Epidermal melanocyte (primary cell): ENCODE results near the gene SLC16A6.
"Not testable (repeated sequence)": the region's sequence is repeated elsewhere in the genome, so short reads cannot be mapped to it uniquely, and the experiment has no call there.

Experiments used
- DNase-seq: peaks from one replicate; pipeline ENCODE4 v3.0.0; 2011; ENCODE audit warnings: low spot score; ENCODE audit not compliant: insufficient read length

The SLC16A6 gene

GRCh38 chr17:68248891-68249290 is 42.0 kb downstream of the SLC16A6 start:
- no peak for DNase-seq

GRCh38 chr17:68248199-68248825 is 42.6 kb downstream of the SLC16A6 start:
- peak; percentile 51 for DNase-seq

DNA sequence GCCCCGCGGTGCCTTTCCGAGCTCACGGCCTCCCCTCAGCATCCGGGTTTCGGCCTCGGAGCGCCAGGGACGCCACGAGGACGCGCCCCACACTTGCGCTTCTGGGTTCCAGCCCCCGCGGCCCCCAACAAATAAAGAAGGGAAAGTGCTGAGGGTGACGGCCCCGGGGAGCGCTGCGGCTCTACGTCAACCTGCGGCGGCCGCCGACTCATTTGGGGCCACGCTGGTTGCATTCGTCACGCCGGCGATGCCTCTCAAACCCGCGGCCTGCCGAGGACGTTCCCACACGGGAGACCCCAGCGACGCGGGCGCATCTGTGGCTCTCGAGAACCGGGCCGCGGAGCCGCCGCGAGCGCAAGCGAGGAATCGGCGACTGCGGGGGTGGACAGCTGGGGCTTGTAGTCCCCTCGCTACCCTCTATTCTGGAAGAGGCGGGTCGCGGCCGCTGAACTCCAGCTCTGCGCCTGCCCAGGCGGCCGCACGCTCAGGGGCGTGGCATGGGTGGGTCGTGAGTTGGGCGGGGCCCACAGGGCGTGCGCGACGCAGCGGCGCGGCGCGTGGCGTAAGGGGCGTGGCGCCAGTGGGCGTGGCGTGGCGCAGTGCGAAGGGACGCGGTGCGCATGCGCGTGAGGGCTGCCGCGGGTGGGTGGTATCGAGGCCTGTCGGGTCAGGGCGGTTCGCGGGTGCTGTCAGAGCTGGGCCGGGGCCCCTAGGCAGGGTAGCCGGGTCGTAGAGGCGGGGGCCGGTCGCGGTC is 43.3 kb downstream of the SLC16A6 start, which contains the start of gene AMZ2:
AMZ2 (plus strand) TSS at position 599 of the 754 bp plus-strand sequence. CDS start 2,145 bp downstream, outside the sequence.
- peak; percentile 71 for DNase-seq

DNA sequence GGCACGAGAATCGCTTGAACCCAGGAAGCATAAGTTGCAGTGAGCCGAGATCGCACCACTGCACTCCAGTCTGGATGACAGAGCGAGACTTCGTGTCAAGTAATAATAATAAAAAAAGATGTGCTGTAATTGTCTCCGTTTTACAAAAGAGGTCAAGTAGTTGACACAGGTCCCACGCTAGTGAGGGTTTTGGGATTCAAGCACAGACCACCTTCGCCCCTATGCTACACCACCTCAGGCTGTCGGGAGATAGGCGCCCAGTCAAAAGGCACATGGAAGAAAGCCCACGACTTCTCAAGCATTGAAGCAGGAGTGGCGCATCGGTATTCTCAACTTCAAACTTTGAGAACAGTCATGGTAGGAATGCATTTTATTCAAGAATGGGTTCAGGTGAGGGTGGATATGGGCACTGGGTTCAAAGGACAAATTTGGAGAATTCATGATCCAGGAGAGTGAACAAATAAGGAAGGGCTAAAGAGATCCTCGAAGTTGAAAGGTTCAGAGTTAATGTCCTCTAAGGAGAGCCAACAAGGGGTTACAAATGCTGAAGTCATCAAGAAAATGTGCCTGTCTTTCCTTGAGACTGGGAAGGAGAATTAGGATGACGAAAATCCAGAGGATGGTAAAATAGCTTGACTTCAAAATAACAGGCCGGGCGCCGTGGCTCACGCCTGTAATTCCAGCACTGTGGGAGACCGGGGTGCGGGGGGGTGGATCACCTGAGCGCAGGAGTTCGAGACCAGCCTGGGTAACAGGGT is 44.5 kb downstream of the SLC16A6 start:
- no peak for DNase-seq

GRCh38 chr17:68239632-68240366 is 51.1 kb downstream of the SLC16A6 start:
- no peak for DNase-seq

DNA sequence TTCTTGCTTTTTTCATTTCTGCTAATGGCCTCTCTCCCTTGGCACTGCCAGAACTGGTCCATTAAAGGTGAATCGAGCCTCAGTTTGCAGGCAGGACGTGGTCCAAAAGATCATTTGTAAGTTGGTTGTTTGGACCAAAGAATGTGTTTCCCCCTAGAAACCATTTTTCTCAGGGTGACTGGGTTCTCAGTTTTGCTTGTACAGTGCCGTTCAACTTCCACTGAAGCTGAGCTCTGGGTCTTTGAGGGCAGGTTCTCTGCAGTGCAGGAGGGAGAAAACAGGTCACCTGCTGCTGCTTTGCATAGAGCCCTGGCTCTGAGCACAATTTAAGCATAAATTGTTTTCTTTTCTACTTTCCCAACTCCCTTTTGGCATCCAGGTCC is 52.1 kb downstream of the SLC16A6 start:
- no peak for DNase-seq

DNA sequence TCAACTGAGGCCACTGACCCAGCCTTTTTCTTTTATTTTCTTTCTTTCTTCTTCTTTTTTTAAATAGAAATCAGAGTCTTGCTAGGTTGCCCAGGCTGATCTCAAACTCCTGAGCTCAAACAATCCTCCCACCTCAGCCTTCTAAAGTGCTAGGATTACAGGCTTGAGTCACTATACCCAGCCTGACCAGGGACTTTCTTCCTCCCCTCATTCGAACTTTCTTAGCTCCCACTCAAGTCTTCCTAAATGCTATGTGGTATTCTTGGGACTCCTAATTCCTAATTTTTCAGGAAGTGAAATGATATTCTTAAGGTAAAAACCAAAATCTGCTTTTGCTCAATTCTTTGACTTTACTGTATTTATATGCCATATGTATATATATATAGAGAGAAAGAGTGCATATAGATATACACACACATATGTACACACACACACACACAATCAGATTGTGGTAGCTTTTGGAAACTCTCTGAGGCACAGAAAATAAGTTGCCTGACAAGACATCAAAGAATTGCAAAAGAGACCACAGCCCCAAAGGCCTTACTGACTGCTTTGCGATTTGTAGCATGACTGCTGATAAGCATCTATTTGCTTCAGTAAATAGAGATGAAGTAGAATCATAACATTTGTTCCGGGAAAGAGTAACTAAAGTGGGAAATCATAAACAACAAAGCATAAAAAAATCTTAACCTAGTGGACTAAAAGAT is 52.6 kb downstream of the SLC16A6 start:
- DNase-seq = no peak

DNA sequence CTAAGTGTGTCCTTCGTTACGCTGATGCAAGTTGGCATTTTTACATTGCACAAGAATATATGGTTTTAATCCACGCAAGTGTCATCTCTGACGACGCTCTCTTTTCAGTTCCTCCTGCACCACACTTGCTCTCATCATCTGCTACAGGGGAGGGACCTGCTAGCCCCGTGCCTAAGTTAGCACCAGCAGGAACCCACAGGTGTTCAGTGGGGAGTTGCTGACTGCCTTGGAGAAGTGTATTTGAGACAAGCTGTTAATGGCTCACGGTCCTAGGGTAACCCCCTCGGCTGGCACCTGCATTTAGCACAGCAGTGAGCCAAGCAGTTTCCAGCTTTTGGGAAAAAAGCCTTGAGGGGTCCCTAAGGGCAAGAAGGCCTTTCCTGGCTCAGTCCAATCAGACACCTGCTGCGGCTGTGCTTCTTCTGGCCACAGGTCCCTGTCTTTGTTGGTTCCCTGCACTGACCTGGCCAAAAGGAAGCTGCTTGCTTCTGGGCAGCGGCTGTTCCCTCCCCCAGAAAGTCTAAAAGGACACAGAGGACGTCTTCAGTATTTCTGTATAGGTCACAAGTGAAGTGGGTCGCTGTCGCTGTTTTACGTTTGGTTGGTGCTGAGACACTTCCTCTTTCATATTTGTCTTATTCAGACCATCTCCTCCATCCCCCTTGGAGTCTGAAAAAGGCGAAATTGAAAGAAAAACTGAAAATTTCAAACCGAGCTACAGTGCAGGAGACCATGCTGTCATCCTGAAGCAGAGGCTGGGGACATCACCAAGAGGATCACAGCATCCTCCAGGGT is 53.4 kb downstream of the SLC16A6 start:
- not testable (repeated sequence) for DNase-seq

GRCh38 chr17:68235336-68235791 is 55.6 kb downstream of the SLC16A6 start:
- DNase-seq = not testable (repeated sequence)

DNA sequence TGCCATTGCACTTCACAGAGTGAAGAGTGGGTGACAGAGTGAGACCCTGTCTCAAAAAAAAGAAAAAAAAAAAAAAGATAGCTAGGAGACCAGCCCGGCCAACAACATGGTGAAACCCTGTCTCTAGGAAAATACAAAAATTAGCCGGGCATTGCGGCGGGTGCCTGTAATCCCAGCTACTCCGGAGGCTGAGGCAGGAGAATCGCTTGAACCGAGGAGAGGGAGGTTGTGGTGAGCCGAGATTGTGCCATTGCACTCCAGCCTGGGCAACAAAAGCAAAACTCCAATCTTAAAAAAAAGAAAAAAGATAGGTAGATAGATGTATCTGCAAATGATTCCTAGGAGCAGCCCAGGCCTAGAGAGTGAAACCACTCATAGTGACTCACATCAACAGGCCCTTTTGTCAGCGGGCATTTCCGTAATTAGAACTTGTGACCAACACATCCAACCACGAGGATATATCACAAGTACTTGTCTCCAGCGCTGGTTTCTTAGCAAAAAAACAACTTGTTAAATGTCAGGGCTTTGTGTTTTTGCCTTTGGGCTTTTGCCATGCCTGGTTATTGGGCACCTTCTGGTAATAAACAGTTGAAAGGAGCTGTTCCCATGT is 56.1 kb downstream of the SLC16A6 start:
- DNase-seq = peak; percentile 71

DNA sequence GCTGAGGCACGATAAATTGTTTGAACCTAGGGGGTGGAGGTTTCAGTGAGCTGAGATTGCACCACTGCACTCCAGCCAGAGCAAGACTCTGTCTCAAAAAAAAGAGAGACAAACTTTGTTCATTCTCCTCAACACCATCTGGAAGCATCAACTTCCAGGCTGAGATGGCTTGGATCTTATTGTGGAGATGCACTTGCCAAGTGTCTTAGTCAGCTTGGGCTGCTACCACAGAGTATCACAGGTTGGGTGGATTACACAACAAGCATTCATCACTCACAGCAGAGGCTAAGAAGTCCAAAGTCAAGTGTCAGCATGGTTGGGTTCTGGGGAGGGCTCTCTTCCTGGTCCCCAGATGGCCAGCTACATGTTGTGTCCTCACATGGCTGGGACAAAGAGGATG is 58.2 kb downstream of the SLC16A6 start:
- DNase-seq = not testable (repeated sequence)

DNA sequence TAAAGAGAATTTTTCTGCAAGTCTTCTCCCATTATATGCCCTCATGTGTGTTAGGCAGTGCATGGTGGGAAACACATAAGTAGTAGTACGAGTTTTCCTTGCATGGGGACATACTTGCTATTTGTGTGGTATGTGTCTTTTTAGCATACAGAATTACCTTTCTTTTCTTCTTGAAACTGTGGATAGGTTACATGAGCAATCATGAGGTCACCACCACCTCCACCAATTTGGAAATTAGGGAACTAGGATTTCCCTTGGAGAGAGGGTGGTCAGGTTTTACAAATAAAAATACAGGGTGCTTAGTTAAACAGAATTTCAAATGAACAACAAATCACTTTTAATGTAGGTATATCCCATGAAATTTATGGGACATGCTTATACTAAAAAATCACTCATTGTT is 59.4 kb downstream of the SLC16A6 start:
- no peak for DNase-seq

GRCh38 chr17:68231131-68231530 is 59.8 kb downstream of the SLC16A6 start:
- DNase-seq = not testable (repeated sequence)

DNA sequence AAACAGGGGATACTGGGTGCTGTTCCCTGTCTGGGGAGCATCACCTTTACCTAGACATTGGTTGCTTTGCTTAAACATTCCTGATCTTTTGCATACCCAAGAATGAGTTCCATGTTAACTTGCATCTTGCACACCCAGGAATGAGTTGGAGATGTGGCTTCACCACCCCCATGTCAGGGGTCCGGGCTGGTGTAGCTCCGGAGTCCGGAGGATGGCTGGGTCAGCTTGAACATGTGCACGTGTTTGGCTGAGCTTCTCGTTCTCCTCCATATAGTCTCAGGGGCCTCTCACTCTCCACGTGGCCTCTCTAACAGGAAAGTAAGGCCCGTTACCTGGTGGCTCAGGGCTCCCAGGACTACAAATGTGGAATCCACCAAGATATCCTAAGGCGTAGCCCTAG is 61.3 kb downstream of the SLC16A6 start:
- DNase-seq = no peak

- no peak for DNase-seq
Measured at GRCh38 chr17:68228817-68229570, 61.9 kb downstream of the SLC16A6 start.

GRCh38 chr17:68228039-68228680 is 62.8 kb downstream of the SLC16A6 start:
- DNase-seq = not testable (repeated sequence)

GRCh38 chr17:68225055-68225454 is 65.9 kb downstream of the SLC16A6 start:
- not testable (repeated sequence) for DNase-seq

DNA sequence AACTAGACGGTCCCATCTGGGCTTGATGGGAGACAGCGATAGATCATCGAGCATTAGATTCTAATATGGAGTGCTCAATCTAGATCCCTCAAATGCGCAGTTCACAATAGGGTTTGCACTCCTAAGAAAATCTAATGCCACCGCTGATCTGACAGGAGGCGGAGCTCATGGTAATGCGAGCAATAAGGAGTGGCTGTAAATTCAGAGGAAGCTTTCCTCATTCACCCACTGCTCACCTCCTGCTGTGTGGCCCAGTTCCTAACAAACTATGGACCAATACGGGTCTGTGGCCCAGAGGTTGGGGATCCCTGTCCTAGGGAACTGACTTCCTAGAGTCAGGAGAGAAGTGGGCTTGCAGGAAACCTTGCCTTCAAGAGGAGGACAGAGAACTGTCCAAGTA is 68.3 kb downstream of the SLC16A6 start:
- no peak for DNase-seq
